ENCODE measurements around the gene SELENOF. TPM values are rescaled to one million over a fixed set of nuclear protein-coding genes. Genes with fewer than 3 reads are reported as not detected.

SELENOF gene
- total RNA-seq, 1 donor, result 275 TPM

DNA sequence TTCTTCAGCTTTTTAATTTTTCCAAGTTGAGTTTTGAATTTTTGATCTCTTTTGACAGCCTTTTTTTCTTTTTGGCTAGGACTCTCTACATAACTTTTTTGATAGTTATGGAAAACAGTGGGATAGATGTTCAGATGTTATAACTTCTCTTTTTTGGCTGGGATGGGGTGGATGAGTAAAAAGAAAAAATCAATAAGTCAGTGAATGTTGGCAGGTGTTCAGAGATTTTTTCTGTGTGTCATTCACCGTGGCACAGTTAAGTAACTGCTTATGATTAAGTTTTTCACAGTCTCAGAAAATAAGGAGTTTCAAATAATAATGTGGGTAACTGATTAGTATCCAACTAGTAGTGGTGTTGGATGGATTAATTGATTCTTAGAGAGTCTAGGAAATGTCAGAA lies 24.5 kb upstream of the SELENOF start:
- H3K4me3 ChIP-seq (ENCODE audit: low read depth, low read length), result no peak overlapping the region
- TF ChIP-seq, protein P1, sequence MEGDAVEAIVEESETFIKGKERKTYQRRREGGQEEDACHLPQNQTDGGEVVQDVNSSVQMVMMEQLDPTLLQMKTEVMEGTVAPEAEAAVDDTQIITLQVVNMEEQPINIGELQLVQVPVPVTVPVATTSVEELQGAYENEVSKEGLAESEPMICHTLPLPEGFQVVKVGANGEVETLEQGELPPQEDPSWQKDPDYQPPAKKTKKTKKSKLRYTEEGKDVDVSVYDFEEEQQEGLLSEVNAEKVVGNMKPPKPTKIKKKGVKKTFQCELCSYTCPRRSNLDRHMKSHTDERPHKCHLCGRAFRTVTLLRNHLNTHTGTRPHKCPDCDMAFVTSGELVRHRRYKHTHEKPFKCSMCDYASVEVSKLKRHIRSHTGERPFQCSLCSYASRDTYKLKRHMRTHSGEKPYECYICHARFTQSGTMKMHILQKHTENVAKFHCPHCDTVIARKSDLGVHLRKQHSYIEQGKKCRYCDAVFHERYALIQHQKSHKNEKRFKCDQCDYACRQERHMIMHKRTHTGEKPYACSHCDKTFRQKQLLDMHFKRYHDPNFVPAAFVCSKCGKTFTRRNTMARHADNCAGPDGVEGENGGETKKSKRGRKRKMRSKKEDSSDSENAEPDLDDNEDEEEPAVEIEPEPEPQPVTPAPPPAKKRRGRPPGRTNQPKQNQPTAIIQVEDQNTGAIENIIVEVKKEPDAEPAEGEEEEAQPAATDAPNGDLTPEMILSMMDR (IDR thresholded peaks at IDR 0.05; ENCODE audit: insufficient read depth, low read depth, low read length), result no peak
- no peak for DNase-seq (ENCODE audit: low read depth)

DNA sequence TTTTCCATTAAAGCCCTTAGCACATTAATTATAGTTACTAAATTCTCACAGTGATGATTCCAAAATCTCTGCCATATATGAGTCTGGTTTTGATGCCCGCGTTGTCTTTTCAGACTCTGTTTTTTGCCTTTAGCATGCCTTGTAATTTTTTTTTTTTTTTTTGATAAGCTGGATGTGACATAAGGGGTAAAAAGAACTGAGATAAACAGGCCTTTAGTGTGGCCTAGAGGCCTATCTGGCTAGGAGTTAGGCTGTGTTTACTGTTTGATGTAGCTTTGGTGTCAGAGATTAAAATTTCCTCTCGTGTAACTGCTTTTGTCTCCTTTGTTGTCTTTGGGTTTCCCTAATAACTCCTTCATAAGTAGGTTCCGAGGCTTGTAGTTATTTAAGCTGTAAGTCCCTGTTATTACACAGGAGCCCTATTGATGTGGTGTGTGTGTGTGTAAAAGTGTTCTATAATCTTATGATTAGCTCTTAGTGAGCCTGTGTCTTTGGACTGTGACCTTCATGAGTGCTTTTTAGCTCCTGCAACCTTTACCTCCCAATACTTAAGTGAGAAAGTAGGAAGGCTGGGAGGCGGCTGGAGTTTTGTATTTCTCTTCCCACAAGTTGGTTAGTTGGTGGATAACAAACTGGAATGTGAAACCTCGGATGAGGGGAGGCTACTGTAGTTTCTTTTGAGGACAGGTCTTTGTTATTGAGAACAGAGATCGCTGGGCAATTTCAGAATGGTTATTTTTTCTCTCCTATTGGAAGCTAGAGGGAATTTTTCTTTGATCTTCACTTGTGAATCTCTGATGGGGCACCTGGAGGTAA lies 19.8 kb upstream of the SELENOF start:
- H3K4me3 ChIP-seq (ENCODE audit: low read depth, low read length), result peak overlapping the region; percentile 4
- TF ChIP-seq, protein P1 (IDR thresholded peaks at IDR 0.05; ENCODE audit: insufficient read depth, low read depth, low read length), result no peak
- DNase-seq (ENCODE audit: low read depth), result peak; percentile 22

DNA sequence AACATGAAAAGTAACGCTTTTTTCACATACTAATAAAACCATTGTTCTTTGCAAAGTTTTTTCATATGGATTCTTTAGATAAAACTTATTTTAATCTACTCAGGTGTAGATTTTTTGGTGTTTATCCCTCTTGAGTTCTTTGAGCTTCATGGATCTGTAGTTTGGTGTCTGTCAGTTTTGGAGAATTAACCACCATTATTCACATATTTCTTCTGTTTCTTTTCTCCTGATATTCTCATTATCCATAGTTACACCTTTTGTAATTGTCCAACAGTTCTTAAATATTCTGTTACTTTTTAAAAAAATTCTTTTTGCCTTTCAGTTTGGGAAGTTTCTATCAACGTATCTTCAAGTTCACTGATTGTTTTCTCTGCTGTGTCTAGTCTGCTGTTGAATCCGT lies 19.1 kb upstream of the SELENOF start:
- no peak overlapping the region for H3K4me3 ChIP-seq (ENCODE audit: low read depth, low read length)
- TF ChIP-seq, protein P1 (IDR thresholded peaks at IDR 0.05; ENCODE audit: insufficient read depth, low read depth, low read length), result no peak
- DNase-seq (ENCODE audit: low read depth), result no peak

DNA sequence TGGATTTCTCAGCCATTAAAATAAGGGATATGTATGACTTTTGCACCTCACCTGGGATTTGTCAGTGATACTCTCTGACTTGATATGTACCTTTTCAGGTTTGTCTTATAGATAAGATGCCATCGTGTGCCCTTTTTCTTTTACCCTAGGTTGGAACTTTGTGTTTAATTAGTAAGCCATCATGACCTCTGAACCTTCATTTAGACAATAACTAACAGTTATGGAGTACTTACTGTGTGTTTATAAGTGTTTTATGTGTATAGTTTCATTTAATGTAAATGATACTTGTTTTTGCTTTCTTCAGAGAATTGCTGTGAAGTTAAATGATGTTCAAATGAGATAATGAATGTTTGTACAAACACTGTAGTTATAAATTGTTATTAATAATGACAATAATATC lies 14.9 kb upstream of the SELENOF start:
- DNase-seq (ENCODE audit: low read depth), result no peak
- TF ChIP-seq, protein P1 (IDR thresholded peaks at IDR 0.05; ENCODE audit: insufficient read depth, low read depth, low read length), result no peak
- H3K4me3 ChIP-seq (ENCODE audit: low read depth, low read length), result no peak overlapping the region

DNA sequence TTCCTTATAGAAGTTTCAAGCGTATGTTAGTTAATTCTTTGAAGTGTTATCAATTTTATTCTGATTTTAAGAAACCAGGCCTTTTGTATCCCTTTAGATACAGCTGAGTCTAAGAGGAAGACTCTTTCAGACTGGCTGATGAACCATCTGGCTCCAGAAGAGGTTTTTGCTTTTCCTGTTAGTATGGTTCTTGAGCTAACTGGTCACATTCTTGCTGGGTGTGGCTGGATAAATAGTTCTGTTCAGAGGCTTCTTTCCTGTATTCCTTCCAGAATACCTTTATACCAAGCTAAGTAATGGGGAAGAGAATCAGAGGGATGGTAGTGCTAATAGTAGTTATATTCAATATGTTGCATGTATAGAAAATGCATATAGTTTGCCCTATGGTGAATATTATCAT lies 13.0 kb upstream of the SELENOF start:
- no peak overlapping the region for H3K4me3 ChIP-seq (ENCODE audit: low read depth, low read length)
- no peak for DNase-seq (ENCODE audit: low read depth)
- TF ChIP-seq, protein P1 (IDR thresholded peaks at IDR 0.05; ENCODE audit: insufficient read depth, low read depth, low read length), result no peak

DNA sequence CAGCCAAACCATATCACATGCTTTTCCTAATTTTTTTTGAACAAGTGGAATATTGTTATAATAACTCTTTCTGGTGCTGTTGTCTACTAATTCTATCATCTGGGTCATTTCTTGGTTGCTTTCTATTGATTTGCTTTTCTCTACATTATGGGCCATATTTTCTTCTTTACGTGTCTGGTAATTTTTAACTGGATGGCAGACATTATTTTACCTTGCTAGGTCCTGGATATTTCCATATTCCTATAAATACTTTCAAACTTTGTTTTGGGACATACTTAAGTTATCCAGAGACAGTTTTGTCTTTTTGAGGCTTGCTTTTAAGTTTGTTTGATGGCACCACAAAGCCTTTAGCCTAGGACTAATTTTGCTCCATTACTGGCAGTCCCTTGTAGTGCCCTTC lies 11.8 kb upstream of the SELENOF start:
- H3K4me3 ChIP-seq (ENCODE audit: low read depth, low read length), result no peak overlapping the region
- DNase-seq (ENCODE audit: low read depth), result no peak
- TF ChIP-seq, protein P1 (IDR thresholded peaks at IDR 0.05; ENCODE audit: insufficient read depth, low read depth, low read length), result no peak
